Osteoblast (primary cell): ENCODE data around the gene PLD4. TPM values are rescaled to one million over a fixed set of nuclear protein-coding genes. Genes with fewer than 3 reads are reported as not detected.

ENCODE experiments used
- DNase-seq: peaks from one replicate; pipeline ENCODE4 v3.0.0; 2011; ENCODE audit warnings: low spot score, mixed read lengths; ENCODE audit not compliant: insufficient read length; ENCODE audit errors: missing footprints
- H2AFZ ChIP-seq: 2 replicates; pipeline ENCODE4 v1.6.0; 2011; ENCODE audit warnings: mild to moderate bottlenecking, low read length
- H3K27ac ChIP-seq: 2 replicates; pipeline ENCODE4 v1.5.1; 2011; ENCODE audit warnings: mild to moderate bottlenecking, low read depth, low read length, moderate library complexity
- H3K27me3 ChIP-seq: 2 replicates; pipeline ENCODE4 v1.6.0; 2012; ENCODE audit warnings: mild to moderate bottlenecking, control low read depth, inconsistent platforms, low read length, moderate library complexity; ENCODE audit not compliant: insufficient read depth
- H3K36me3 ChIP-seq: 2 replicates; pipeline ENCODE4 v1.5.1; 2011; ENCODE audit warnings: mild to moderate bottlenecking, low read length, control low read depth, moderate library complexity; ENCODE audit not compliant: insufficient read depth
- H3K4me1 ChIP-seq: 2 replicates; pipeline ENCODE4 v1.5.1; 2011; ENCODE audit warnings: mild to moderate bottlenecking, low read length, control low read depth, moderate library complexity; ENCODE audit not compliant: insufficient read depth
- H3K4me2 ChIP-seq: 2 replicates; pipeline ENCODE4 v1.6.0; 2011; ENCODE audit warnings: mild to moderate bottlenecking, low read length; ENCODE audit not compliant: insufficient read depth
- H3K4me3 ChIP-seq: fragments of 200-600 bp; sonication (generic); 3 replicates; pipeline ENCODE4 v1.5.1; 2012; ENCODE audit warnings: mild to moderate bottlenecking, low read length, inconsistent platforms; ENCODE audit not compliant: insufficient read depth
- H3K79me2 ChIP-seq: 2 replicates; pipeline ENCODE4 v1.6.0; 2012; ENCODE audit warnings: mild to moderate bottlenecking, low read length, control low read depth, inconsistent platforms; ENCODE audit not compliant: insufficient read depth
- H3K9me3 ChIP-seq: 2 replicates; pipeline ENCODE4 v1.5.1; 2011; ENCODE audit warnings: low read depth, low read length, control low read depth
- H4K20me1 ChIP-seq: 2 replicates; pipeline ENCODE4 v1.6.0; 2012; ENCODE audit warnings: mild to moderate bottlenecking, low read length, control low read depth; ENCODE audit not compliant: insufficient read depth
- total RNA-seq: library from RNA; depleted of rRNA; stranded (reverse); fragments of >200 nt; gene quantifications from 2 replicates; pipeline ENCODE4 v1.2.3, GENCODE V29; 2012
- TF ChIP-seq, protein P1 (sequence below): IDR thresholded peaks from 2 replicates; pipeline ENCODE4 v1.5.1; 2011; ENCODE audit warnings: mild to moderate bottlenecking, low read depth, low read length, moderate library complexity; ENCODE audit errors: extremely low read depth

Gene PLD4
- total RNA-seq, 1 donor, result not detected

- H3K4me1 ChIP-seq, result peaks cover 20% of the 10 kb centered on the region
- peak within 1 kb of the TSS; percentile 87 for H3K4me2 ChIP-seq
- H2AFZ ChIP-seq, result peak within 1 kb of the TSS; percentile 84
These were observed 53.3 kb downstream of the PLD4 start, which contains the start of gene AHNAK2 for GRCh38 chr14:104977681-104978653. AHNAK2 (minus strand) TSS chr14:104978374; CDS start chr14:104978237, 137 bp downstream.

DNA sequence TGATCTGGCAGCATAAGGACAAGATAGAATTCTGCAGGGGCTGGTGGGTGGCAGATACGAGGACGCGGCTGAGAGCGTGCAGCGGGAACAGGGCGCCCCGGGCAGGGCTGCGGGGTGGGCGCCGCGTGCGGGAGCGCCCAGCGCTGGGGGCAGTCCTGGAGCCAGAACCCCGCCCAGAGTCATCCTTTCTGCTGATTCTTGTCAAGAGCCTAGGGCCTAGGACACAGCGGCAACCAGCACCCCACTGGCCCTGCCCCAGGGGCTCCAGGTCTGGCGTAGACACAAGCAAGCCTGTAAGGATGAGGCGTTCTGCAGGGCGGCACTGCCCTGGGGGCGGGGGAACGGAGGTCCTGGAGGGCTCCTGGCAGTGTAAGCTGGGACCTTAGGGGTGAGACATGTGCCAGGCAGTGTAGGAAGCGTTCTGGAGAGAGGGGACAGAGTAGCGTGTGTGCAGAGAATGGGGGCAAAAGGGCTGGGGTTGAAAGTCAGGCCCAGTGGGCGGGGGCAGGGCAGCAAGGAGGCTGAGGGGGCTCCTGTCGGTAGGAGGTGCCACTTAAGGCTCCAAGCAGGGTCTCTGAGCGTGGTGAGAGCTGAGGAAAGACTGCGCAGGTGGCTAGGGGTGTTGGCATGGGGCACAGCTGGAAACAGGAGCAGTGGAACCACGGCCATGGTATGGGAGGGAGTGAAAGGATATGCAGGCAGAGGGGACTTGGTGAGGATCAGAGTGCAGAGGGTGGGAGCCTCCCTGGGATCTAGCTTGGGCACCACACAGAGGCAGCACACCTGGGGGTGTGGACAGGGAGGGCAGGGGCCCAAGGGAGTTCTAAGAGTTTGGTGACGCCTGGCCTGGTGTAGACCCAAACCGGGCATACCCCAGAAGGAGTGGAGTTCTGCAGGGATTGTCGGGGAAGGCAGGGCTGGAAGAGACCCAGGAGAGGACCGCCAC lies 54.3 kb downstream of the PLD4 start:
- TF ChIP-seq, protein P1, sequence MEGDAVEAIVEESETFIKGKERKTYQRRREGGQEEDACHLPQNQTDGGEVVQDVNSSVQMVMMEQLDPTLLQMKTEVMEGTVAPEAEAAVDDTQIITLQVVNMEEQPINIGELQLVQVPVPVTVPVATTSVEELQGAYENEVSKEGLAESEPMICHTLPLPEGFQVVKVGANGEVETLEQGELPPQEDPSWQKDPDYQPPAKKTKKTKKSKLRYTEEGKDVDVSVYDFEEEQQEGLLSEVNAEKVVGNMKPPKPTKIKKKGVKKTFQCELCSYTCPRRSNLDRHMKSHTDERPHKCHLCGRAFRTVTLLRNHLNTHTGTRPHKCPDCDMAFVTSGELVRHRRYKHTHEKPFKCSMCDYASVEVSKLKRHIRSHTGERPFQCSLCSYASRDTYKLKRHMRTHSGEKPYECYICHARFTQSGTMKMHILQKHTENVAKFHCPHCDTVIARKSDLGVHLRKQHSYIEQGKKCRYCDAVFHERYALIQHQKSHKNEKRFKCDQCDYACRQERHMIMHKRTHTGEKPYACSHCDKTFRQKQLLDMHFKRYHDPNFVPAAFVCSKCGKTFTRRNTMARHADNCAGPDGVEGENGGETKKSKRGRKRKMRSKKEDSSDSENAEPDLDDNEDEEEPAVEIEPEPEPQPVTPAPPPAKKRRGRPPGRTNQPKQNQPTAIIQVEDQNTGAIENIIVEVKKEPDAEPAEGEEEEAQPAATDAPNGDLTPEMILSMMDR, result no peak
- peaks cover 10% of the 10 kb centered on the region for H3K4me1 ChIP-seq
- no peaks in the 10 kb centered on the region for H3K79me2 ChIP-seq
- H3K27ac ChIP-seq, result no peak overlapping the region
- DNase-seq, result peak; percentile 76
- H4K20me1 ChIP-seq, result no peaks in the 10 kb centered on the region
- no peaks in the 10 kb centered on the region for H3K9me3 ChIP-seq
- no peaks in the 10 kb centered on the region for H3K36me3 ChIP-seq
- peak overlapping the region; percentile 39 for H3K4me2 ChIP-seq
- no peak overlapping the region for H3K4me3 ChIP-seq
- no peak overlapping the region for H2AFZ ChIP-seq
- H3K27me3 ChIP-seq, result no peaks in the 10 kb centered on the region

More at GRCh38 chr14:104977681-104978653, 53.3 kb downstream of the PLD4 start, which contains the start of gene AHNAK2:
- Histone ChIP-seq H3K27ac (no peak within 1 kb of the TSS), H3K9me3 (no peaks in the 10 kb centered on the region), H3K27me3 (no peaks in the 10 kb centered on the region), H3K36me3 (no peaks in the 10 kb centered on the region), H4K20me1 (no peaks in the 10 kb centered on the region), H3K4me3 (peak within 1 kb of the TSS; percentile 68), H3K79me2 (no peaks in the 10 kb centered on the region)
- TF ChIP-seq, protein P1, result no peak
- DNase-seq, result peak; percentile 98

- DNase-seq, result peak; percentile 79
- Histone ChIP-seq H3K36me3 (no peaks in the 10 kb centered on the region), H2AFZ (no peak overlapping the region), H3K4me2 (no peak overlapping the region), H3K4me1 (peaks cover 4% of the 10 kb centered on the region), H3K27me3 (no peaks in the 10 kb centered on the region), H3K9me3 (no peaks in the 10 kb centered on the region), H3K79me2 (no peaks in the 10 kb centered on the region), H4K20me1 (no peaks in the 10 kb centered on the region), H3K27ac (no peak overlapping the region), H3K4me3 (no peak overlapping the region)
- TF ChIP-seq, protein P1, result no peak
These were observed 55.3 kb downstream of the PLD4 start for GRCh38 chr14:104979758-104980610.
